PFSK-1 (cell line): Measurements from ENCODE around the gene ACSM3. TPM values are rescaled to one million over a fixed set of nuclear protein-coding genes. Genes with fewer than 3 reads are reported as not detected.

Experiments
- FOXP2 ChIP-seq: optimal IDR thresholded peaks from 2 replicates; pipeline ENCODE3; 2011; ENCODE audit warnings: borderline replicate concordance, control low read depth, inconsistent platforms; ENCODE audit not compliant: insufficient read depth; ENCODE audit errors: extremely low read length, extremely low read depth
- POLR2AphosphoS5 ChIP-seq: IDR thresholded peaks from 2 replicates; pipeline ENCODE4 v1.6.1; 2012; ENCODE audit warnings: low read depth, mild to moderate bottlenecking, control low read depth, low read length, moderate library complexity
- REST ChIP-seq, 2 experiments: IDR thresholded peaks; 2 replicates each; pipeline versions ENCODE4 v1.6.1 to v1.8.0; 2011 to 2012; ENCODE audit warnings: low read depth in 2 of 2, low read length in 2 of 2, control low read depth in 1 of 2, inconsistent platforms in 1 of 2, mild to moderate bottlenecking in 1 of 2, moderate library complexity in 1 of 2; ENCODE audit not compliant: insufficient read depth in 1 of 2
- SIN3A ChIP-seq: IDR thresholded peaks from 2 replicates; pipeline ENCODE4 v1.6.1; 2012; ENCODE audit warnings: mild to moderate bottlenecking, low read length, moderate library complexity, borderline replicate concordance; ENCODE audit not compliant: insufficient read depth
- TAF1 ChIP-seq: IDR thresholded peaks from 2 replicates; pipeline ENCODE4 v1.6.1; 2012; ENCODE audit warnings: low read length, control low read depth, borderline replicate concordance; ENCODE audit not compliant: insufficient read depth
- polyA plus RNA-seq: library from polyadenylated mRNA; unstranded; fragments of >200 nt; gene quantifications from one replicate; pipeline ENCODE4 v1.2.1, GENCODE V29; 2012; ENCODE audit warnings: low read depth, missing spikeins; ENCODE audit not compliant: insufficient read length

ACSM3 gene
- polyA plus RNA-seq = not detected

- no peak for TF ChIP-seq FOXP2
- no peak for TF ChIP-seq REST (IDR thresholded peaks at IDR 0.05; ENCODE audit: insufficient read depth in 1 of 2, low read depth in 2 of 2, low read length in 2 of 2)
- no peak for TF ChIP-seq POLR2AphosphoS5
- TF ChIP-seq TAF1 = no peak
- TF ChIP-seq SIN3A = no peak
Observed at GRCh38 chr16:20763461-20764232, at the start of gene ACSM3. ACSM3 (plus strand) TSS chr16:20764014; CDS start chr16:20770035, 6,021 bp downstream.

DNA sequence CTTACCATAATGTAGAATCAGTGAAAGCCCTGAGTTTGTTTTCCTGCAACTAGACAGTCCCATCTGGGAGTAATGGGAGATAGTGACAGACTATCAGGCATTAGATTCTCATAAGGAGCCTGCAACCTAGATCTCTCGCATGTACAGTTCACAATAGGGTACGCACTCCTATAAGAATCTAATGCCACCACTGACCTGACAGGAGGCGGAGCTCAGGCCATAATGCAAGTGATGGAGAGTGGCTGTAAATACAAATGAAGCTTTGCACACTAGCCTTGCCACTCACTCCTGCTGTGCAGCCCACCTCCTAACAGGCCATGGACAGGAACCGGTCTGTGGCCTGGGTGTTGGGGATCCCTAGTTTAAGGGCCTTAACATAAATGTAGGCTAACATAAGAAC lies 43.6 kb upstream of the ACSM3 start:
- no peak for TF ChIP-seq REST (IDR thresholded peaks at IDR 0.05; ENCODE audit: insufficient read depth in 1 of 2, low read depth in 2 of 2, low read length in 2 of 2)
- TF ChIP-seq FOXP2 = no peak
- TF ChIP-seq SIN3A = no peak
- TF ChIP-seq POLR2AphosphoS5 = no peak
- no peak for TF ChIP-seq TAF1

DNA sequence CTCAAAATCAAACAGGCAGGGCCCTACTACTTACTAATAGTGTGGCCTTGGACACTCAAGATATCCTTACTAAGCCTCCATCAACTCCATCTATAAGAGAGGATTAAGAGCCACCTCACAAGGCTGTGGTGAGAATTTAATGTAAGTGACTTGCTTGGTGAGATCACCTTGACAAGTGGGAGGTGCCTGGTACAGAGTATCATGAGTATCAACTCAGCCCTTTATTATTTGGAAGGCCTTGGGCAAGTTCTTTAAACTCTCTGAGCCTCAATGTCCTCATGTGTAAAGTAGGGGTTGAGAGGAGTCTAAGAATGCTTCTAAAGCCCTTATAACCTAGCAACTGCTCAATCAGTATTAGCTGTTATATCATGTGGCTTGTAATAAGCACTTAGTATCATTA lies 37.2 kb upstream of the ACSM3 start:
- TF ChIP-seq SIN3A = no peak
- TF ChIP-seq REST (IDR thresholded peaks at IDR 0.05; ENCODE audit: insufficient read depth in 1 of 2, low read depth in 2 of 2, low read length in 2 of 2) = no peak
- TF ChIP-seq TAF1 = no peak
- no peak for TF ChIP-seq POLR2AphosphoS5
- no peak for TF ChIP-seq FOXP2

- TF ChIP-seq REST (IDR thresholded peaks at IDR 0.05; ENCODE audit: insufficient read depth in 1 of 2, low read depth in 2 of 2, low read length in 2 of 2) = no peak
- no peak for TF ChIP-seq FOXP2
- TF ChIP-seq POLR2AphosphoS5 = no peak
- no peak for TF ChIP-seq SIN3A
- no peak for TF ChIP-seq TAF1
Observed at GRCh38 chr16:20727181-20727580, 36.6 kb upstream of the ACSM3 start.
